Activated CD8-positive, alpha-beta memory T cell treated with anti-CD3 and anti-CD28 coated beads for 24 hours (primary cell): ENCODE measurements around the gene GIPC3.
"Not testable (repeated sequence)": the region's sequence is repeated elsewhere in the genome, so short reads cannot be mapped to it uniquely, and the experiment has no call there.

Source experiments
- DNase-seq: peaks from one replicate; pipeline ENCODE4 v3.0.0-alpha.2; 2020

Gene GIPC3

GRCh38 chr19:3550947-3551791 is 34.1 kb upstream of the GIPC3 start:
- no peak for DNase-seq

- no peak for DNase-seq
These were observed 33.5 kb upstream of the GIPC3 start for GRCh38 chr19:3551792-3552095.

- no peak for DNase-seq
These were observed 30.8 kb upstream of the GIPC3 start for GRCh38 chr19:3554254-3555083.

DNA sequence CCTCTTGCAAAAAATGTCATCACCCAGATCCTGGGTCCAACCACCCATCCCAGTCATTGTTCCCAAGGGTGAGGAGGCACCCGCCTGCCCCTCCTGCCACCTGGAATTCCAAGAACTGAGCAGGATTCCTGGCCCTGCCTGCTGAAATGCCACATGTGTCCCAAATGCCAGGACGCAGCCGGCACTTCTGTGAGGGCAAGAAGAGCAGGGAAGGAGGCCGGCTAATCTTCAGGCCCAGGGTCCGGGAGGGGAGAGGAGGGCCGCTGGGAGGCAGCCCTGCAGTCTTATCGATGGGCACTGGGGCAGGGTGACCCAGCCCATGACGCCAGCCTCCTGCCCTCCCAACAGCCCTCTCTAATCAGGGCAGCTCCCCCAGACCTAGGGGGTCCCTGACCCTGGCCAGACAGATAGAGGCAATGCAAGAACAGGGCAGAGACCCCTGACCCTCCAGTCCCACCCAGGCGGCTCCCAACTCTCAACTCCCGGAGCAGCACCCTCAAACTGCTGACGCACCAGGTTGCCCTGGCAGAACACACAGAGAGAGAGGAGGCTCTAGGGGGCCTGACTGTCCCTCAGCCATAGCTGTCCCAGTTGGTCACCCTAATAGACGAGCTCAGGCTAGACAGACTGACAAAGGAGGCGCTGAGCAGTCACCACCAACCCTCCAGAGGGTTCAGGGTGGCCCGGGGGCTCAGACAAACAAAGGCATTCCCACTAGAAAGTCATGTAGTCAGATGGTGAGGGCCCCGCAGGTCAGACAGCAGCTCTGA is 29.4 kb upstream of the GIPC3 start:
- DNase-seq = no peak

GRCh38 chr19:3556423-3556977 is 28.8 kb upstream of the GIPC3 start:
- DNase-seq = no peak

- peak; percentile 86 for DNase-seq
These were observed 28.3 kb upstream of the GIPC3 start for GRCh38 chr19:3556978-3557460.

DNA sequence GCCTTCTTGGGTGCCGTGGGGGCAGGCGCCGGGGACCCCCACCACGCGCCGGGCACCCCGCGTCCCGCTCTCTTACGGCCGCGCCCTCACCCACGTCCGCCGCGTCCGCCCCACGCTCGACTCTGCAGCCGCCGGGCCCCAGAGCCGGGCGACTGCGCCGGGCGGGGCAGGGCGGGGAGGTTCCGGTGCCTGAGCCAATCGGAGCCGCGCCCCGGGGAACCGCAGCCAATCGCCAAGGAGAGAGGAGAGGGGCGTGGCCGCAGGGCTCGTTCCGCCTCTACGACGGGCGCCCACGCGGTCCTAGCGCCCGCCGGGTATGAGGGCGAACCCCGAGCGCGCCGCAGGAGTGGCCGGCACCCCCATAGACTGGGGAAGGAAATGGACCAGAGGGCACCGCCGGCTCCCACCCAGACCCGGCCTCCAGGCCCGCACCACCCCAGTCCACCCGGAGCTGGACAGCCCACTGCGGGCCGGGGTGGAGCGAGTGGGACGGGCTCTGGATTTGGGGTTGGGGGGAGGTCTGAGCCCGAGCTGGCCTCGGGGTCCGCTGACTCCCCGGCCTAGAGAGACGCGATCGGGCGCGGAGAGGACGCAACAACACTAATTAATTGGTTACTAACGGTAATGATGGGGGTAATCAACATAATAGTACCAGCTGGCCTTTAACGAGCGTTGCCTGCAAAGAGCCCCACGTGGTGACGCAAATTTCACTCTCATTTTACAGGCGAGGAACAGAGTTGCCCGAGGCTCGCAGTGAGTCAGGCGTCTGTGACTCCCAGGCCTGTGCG is 27.6 kb upstream of the GIPC3 start, which contains the start of gene MFSD12:
MFSD12 (minus strand) TSS at position 126 of the 788 bp plus-strand sequence. CDS start 183 bp downstream, outside the sequence.
- DNase-seq = peak; percentile 97

DNA sequence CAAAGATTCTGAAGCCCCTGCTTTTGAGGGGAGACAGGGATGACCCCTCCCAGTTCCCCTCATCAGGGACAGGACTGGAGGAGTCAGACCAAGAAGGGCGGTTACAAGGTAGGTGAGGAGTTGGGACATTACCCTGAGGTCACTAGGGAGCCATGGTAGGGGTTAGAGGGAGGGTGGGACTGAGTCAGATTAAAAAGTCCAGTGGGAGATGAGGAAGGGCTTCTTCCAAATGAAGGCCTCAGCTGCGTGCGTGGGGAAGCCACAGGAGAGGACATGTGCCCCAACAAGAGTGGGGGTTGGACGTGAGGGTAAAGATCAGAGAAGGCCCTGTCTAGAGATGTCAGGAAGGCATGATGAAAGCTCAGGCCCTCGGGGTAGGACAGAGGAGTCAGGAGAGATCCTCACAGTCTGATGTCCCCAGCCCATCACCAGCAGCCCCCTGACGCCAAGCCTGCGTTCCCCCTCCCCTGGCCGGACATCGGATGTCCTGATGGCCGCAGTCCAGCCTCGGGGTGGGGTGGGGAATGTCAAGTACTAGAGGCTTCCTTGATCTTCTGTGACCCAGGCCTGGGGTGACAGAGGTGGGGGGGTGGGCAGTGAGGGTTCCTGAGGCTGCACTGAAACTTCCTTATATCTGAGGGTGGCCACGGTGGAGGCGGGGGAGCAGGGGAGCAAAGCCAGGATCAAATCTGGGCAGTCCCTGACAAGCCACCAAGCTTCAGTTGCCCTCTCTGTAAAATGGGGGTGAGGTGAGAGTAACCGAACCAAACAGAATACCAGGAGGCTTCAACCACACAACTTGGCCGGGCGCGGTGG is 21.4 kb upstream of the GIPC3 start:
- DNase-seq = no peak

DNA sequence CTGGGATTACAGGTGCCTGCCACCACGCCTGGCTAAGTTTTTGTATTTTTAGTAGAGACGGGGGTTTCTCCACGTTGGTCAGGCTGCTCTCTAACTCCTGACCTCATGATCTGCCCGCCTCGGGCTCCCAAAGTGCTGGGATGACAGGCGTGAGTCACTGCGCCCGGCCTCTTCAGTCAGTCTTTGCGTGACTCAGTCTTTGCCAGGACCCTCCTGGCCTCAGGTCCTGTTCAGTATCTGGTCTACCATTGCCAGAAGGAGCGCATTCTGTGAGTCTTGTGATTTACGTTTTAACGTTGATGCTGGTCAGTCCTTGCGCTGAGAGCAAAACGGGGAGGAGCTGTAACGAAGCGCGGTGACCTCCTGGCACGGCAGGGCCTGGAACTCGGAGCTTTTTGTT is 20.1 kb upstream of the GIPC3 start:
- no peak for DNase-seq

DNA sequence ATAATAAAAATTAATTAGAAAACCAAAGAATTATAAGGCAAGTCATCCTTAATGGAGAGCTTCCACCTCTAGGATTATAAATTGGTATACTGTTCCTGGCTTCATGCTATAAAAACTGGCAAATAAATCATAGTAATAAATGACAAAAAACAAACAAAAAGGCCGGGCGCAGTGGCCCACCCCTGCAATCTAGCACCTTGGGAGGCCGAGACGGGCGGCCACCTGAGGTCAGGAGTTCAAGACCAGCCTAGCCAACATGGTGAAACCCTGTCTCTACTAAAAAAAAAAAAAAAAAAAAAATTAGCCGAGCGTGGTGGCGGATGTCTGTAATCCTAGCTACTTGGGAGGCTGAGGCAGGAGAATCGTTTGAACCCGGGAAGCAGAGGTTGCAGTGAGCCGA is 15.2 kb upstream of the GIPC3 start:
- not testable (repeated sequence) for DNase-seq

DNA sequence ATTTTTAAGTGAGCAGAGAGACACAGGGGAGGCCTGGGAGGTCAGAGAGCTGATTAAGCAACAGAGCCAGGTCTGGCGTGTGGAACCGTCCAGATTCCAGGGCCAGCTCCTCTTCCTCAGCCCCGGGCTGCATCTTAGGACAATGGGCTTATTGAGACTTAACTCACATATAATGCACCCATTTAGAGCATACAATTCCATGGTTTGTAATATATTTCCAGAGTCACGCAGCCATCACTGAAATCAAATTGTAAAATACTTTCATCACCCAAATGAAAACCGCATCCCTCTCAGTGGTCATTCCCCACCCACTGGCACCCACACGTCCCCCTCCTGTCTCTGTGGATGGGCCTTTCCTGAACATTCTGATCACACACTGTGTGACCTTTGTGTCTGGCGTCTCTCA is 14.7 kb upstream of the GIPC3 start:
- DNase-seq = no peak

GRCh38 chr19:3572132-3572854 is 13.0 kb upstream of the GIPC3 start:
- peak; percentile 99 for DNase-seq

GRCh38 chr19:3572855-3573161 is 12.5 kb upstream of the GIPC3 start, which contains the start of gene HMG20B:
Gene HMG20B, plus strand, starts transcription at chr19:3572944. Its CDS starts 366 bp downstream, at chr19:3573310.
- DNase-seq = no peak

- DNase-seq = no peak
These were observed 12.0 kb upstream of the GIPC3 start for GRCh38 chr19:3573162-3573857.

DNA sequence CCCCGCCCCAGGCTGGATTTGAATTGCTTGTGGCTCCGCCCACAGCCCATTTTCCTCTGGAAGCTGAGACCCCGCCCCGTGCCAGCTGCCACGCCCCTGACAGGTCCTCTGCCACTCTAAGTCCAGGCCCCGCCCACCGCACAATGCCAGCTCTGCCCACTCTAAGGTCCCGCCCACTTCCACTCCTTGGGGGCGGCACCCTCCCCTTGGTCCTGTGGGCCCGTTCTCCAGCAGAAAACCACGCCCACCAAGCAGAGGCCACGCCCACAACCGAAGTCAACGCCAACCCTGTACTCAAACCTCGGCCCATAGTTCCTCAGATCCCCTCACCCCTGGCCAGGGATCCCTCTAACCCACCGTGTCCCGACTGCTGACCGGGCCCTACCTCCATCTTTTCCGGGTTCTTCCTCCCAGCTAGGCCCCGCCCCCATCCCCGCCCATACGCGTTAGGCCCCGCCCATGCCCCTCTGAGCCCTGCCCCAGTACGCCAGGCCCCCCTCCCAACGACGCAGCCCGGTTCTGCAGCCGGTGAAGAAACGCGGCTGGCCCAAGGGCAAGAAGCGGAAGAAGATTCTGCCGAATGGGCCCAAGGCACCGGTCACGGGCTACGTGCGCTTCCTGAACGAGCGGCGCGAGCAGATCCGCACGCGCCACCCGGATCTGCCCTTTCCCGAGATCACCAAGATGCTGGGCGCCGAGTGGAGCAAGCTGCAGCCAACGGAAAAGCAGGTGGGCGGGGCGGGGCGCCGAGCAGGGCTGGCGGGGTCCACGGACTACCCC is 11.2 kb upstream of the GIPC3 start:
- DNase-seq = peak; percentile 89

- DNase-seq = no peak
These were observed 10.0 kb upstream of the GIPC3 start for GRCh38 chr19:3575260-3575741.

GRCh38 chr19:3575949-3576673 is 9.2 kb upstream of the GIPC3 start:
- no peak for DNase-seq
